K562 (cell line): Measurements from ENCODE around the gene VPS26A. TPM values are rescaled to one million over a fixed set of nuclear protein-coding genes. Genes with fewer than 3 reads are reported as not detected.

ENCODE experiments used
- COPS2 ChIP-seq: fragments of 450-650 bp; conservative IDR thresholded peaks from 2 replicates; pipeline ENCODE4 v1.6.1; 2016; ENCODE audit warnings: mild to moderate bottlenecking, moderate library complexity
- CREM ChIP-seq: IDR thresholded peaks from 2 replicates; pipeline ENCODE4 v1.6.1; 2014; ENCODE audit warnings: antibody characterized with exemption, low read depth
- DPF2 ChIP-seq: fragments of 450-650 bp; IDR thresholded peaks from 2 replicates; pipeline ENCODE4 v1.6.1; 2016
- FOXJ3 ChIP-seq: sonication (generic); formaldehyde crosslinking; IDR thresholded peaks from 2 replicates; pipeline ENCODE4 v1.4.0; 2020; ENCODE audit warnings: mild to moderate bottlenecking, missing genetic modification reagents
- GTF2E2 ChIP-seq: fragments of 200-800 bp; sonication (Bioruptor generic); IDR thresholded peaks from 2 replicates; pipeline ENCODE4 v1.6.1; 2016; ENCODE audit warnings: missing genetic modification characterization, missing compliant biosample characterization
- HCFC1 ChIP-seq: IDR thresholded peaks from 2 replicates; pipeline ENCODE4 v1.6.1; 2012; ENCODE audit warnings: low read depth, low read length, improper control_type of control experiment
- HDAC8 ChIP-seq: fragments of 450-650 bp; IDR thresholded peaks from 2 replicates; pipeline ENCODE4 v1.6.1; 2016; ENCODE audit warnings: mild to moderate bottlenecking, missing genetic modification characterization, moderate library complexity, missing compliant biosample characterization
- ILK ChIP-seq: fragments of 450-650 bp; IDR thresholded peaks from 2 replicates; pipeline ENCODE4 v1.6.1; 2016; ENCODE audit warnings: missing genetic modification characterization, low read depth, mild to moderate bottlenecking, missing compliant biosample characterization, moderate library complexity, borderline replicate concordance
- MCM7 ChIP-seq, 2 experiments: fragments of 450-650 bp; IDR thresholded peaks; 2 replicates each; pipeline ENCODE4 v1.6.1; 2016 to 2018
- MECOM ChIP-seq: fragments of 250-450 bp; sonication (Bioruptor Pico); IDR thresholded peaks from 2 replicates; pipeline ENCODE4 v1.8.0; 2022; ENCODE audit warnings: inconsistent platforms
- NFYB ChIP-seq: IDR thresholded peaks from 2 replicates; pipeline ENCODE4 v1.6.1; 2011; ENCODE audit warnings: mild to moderate bottlenecking, moderate library complexity; ENCODE audit not compliant: insufficient read length; ENCODE audit errors: extremely low read depth
- PHF21A ChIP-seq: fragments of 450-650 bp; IDR thresholded peaks from 2 replicates; pipeline ENCODE4 v1.6.1; 2017; ENCODE audit warnings: low read depth, borderline replicate concordance
- RBM15 ChIP-seq: fragments of 200-400 bp; formaldehyde crosslinking; IDR thresholded peaks from 2 replicates; pipeline ENCODE4 v1.6.1; 2018; ENCODE audit warnings: mild to moderate bottlenecking, low read length, moderate library complexity; ENCODE audit not compliant: insufficient read depth
- RBM22 ChIP-seq: fragments of 200-400 bp; formaldehyde crosslinking; IDR thresholded peaks from 2 replicates; pipeline ENCODE4 v1.6.1; 2018; ENCODE audit warnings: low read length, low read depth; ENCODE audit not compliant: poor library complexity, severe bottlenecking
- TBL1XR1 ChIP-seq, 2 experiments: IDR thresholded peaks; 2 replicates each; pipeline ENCODE4 v1.6.1; 2012; ENCODE audit warnings: improper control_type of control experiment in 2 of 2, low read length in 2 of 2, mild to moderate bottlenecking in 1 of 2
- THAP7 ChIP-seq: fragments of 250-450 bp; sonication (Bioruptor Pico); IDR thresholded peaks from 2 replicates; pipeline ENCODE4 v1.5.0; 2021
- ZBTB1 ChIP-seq: sonication (generic); formaldehyde crosslinking; IDR thresholded peaks from 2 replicates; pipeline ENCODE4 v1.8.1; 2023; ENCODE audit warnings: missing genetic modification reagents, low read depth, mild to moderate bottlenecking, borderline replicate concordance
- ZNF57 ChIP-seq: fragments of 450-650 bp; formaldehyde crosslinking; IDR thresholded peaks from 2 replicates; pipeline ENCODE4 v1.4.0; 2020; ENCODE audit warnings: mild to moderate bottlenecking, moderate library complexity
- ZZZ3 ChIP-seq: fragments of 450-650 bp; IDR thresholded peaks from 2 replicates; pipeline ENCODE4 v1.6.1; 2016; ENCODE audit warnings: antibody characterized with exemption, mild to moderate bottlenecking, moderate library complexity
- polyA plus RNA-seq, 8 experiments: library from polyadenylated mRNA; depleted of rRNA in 4 of 8; stranded (reverse) in 5 of 8; unstranded in 3 of 8; fragments of >200 nt; fragmentation: Nextera tagmentation in 2 of 8; fragmentation: Illumina TruSeq in 1 of 8; extraction: Ambion mirVana in 2 of 8; extraction: Trizol in 1 of 8; gene quantifications; 2 replicates each; pipeline versions ENCODE4 v1.2.1 to v1.2.3, GENCODE V29; 2011 to 2014; ENCODE audit warnings: inconsistent platforms in 1 of 8, missing spikeins in 1 of 8
- total RNA-seq, 7 experiments: library from RNA; depleted of rRNA in 6 of 7; stranded (reverse); fragments of >200 nt in 6 of 7; fragmentation: Illumina TruSeq in 2 of 7; extraction: Trizol in 2 of 7; gene quantifications; 2 replicates each; pipeline versions ENCODE4 v1.2.1 to v1.2.3, GENCODE V29; 2011 to 2021; ENCODE audit warnings: low replicate concordance in 1 of 7
- TF ChIP-seq, protein P1 (sequence below), 3 experiments: fragments of 200-800 bp in 1 of 3; fragments of 250-450 bp in 1 of 3; fragments of 450-650 bp in 1 of 3; sonication (Bioruptor Pico) in 1 of 3; sonication (Bioruptor generic) in 1 of 3; formaldehyde crosslinking in 1 of 3; IDR thresholded peaks; 2 replicates each; pipeline versions ENCODE4 v1.6.1 to v1.8.0; 2016 to 2022; ENCODE audit warnings: mild to moderate bottlenecking in 2 of 3, missing genetic modification characterization in 2 of 3, missing compliant biosample characterization in 1 of 3, moderate library complexity in 1 of 3
- TF ChIP-seq, protein P2 (sequence below): fragments of 250-450 bp; sonication (Bioruptor Pico); IDR thresholded peaks from 2 replicates; pipeline ENCODE4 v1.8.0; 2021; ENCODE audit warnings: moderate library complexity, mild to moderate bottlenecking, inconsistent platforms
- TF ChIP-seq, protein P3 (sequence below): sonication (generic); formaldehyde crosslinking; IDR thresholded peaks from 2 replicates; pipeline ENCODE4 v1.8.1; 2022; ENCODE audit warnings: missing genetic modification reagents
- TF ChIP-seq, protein P4 (sequence below): fragments of 250-450 bp; sonication (Bioruptor Pico); IDR thresholded peaks from 2 replicates; pipeline ENCODE4 v1.4.0; 2020; ENCODE audit warnings: borderline replicate concordance

Gene VPS26A
- total and polyA plus RNA-seq, 9 of the 15 experiments (the other 6 are each of a cell fraction or from before 2014, with no cell fraction given), result 47.1 to 137 (median 69.3) TPM

GRCh38 chr10:69180525-69181204, 56.7 kb downstream of the VPS26A start (continued):
- TF ChIP-seq, protein P1, sequence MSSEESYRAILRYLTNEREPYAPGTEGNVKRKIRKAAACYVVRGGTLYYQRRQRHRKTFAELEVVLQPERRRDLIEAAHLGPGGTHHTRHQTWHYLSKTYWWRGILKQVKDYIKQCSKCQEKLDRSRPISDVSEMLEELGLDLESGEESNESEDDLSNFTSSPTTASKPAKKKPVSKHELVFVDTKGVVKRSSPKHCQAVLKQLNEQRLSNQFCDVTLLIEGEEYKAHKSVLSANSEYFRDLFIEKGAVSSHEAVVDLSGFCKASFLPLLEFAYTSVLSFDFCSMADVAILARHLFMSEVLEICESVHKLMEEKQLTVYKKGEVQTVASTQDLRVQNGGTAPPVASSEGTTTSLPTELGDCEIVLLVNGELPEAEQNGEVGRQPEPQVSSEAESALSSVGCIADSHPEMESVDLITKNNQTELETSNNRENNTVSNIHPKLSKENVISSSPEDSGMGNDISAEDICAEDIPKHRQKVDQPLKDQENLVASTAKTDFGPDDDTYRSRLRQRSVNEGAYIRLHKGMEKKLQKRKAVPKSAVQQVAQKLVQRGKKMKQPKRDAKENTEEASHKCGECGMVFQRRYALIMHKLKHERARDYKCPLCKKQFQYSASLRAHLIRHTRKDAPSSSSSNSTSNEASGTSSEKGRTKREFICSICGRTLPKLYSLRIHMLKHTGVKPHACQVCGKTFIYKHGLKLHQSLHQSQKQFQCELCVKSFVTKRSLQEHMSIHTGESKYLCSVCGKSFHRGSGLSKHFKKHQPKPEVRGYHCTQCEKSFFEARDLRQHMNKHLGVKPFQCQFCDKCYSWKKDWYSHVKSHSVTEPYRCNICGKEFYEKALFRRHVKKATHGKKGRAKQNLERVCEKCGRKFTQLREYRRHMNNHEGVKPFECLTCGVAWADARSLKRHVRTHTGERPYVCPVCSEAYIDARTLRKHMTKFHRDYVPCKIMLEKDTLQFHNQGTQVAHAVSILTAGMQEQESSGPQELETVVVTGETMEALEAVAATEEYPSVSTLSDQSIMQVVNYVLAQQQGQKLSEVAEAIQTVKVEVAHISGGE (CRISPR knock-in tag; IDR thresholded peaks at IDR 0.05), result no peak
- no peak for TF ChIP-seq CREM
- no peak for TF ChIP-seq MCM7 (IDR thresholded peaks at IDR 0.05)
- TF ChIP-seq FOXJ3 (CRISPR knock-in tag), result no peak
- TF ChIP-seq ZNF57, result no peak
- no peak for TF ChIP-seq RBM22
- TF ChIP-seq HCFC1, result no peak
- TF ChIP-seq, protein P2, sequence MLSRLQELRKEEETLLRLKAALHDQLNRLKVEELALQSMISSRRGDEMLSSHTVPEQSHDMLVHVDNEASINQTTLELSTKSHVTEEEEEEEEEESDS (CRISPR knock-in tag), result no peak
- TF ChIP-seq MECOM (CRISPR knock-in tag), result no peak
- no peak for TF ChIP-seq HDAC8
- TF ChIP-seq, protein P3, sequence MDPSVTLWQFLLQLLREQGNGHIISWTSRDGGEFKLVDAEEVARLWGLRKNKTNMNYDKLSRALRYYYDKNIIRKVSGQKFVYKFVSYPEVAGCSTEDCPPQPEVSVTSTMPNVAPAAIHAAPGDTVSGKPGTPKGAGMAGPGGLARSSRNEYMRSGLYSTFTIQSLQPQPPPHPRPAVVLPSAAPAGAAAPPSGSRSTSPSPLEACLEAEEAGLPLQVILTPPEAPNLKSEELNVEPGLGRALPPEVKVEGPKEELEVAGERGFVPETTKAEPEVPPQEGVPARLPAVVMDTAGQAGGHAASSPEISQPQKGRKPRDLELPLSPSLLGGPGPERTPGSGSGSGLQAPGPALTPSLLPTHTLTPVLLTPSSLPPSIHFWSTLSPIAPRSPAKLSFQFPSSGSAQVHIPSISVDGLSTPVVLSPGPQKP, result no peak
- TF ChIP-seq ILK (tag), result no peak
- no peak for TF ChIP-seq COPS2
- TF ChIP-seq, protein P4, sequence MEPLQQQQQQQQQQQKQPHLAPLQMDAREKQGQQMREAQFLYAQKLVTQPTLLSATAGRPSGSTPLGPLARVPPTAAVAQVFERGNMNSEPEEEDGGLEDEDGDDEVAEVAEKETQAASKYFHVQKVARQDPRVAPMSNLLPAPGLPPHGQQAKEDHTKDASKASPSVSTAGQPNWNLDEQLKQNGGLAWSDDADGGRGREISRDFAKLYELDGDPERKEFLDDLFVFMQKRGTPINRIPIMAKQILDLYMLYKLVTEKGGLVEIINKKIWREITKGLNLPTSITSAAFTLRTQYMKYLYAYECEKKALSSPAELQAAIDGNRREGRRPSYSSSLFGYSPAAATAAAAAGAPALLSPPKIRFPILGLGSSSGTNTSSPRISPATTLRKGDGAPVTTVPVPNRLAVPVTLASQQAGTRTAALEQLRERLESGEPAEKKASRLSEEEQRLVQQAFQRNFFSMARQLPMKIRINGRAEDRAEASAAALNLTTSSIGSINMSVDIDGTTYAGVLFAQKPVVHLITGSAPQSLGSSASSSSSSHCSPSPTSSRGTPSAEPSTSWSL (CRISPR knock-in tag), result no peak
- TF ChIP-seq RBM15, result no peak
- no peak for TF ChIP-seq NFYB
- TF ChIP-seq PHF21A, result no peak
- TF ChIP-seq ZZZ3, result no peak
- TF ChIP-seq GTF2E2 (tag), result no peak
- no peak for TF ChIP-seq TBL1XR1 (IDR thresholded peaks at IDR 0.05; ENCODE audit: low read length in 2 of 2)
- TF ChIP-seq THAP7 (CRISPR knock-in tag), result no peak
- 0 out of 2 replicates have a peak, but pooled peaks have one; percentile 35 for TF ChIP-seq ZBTB1 (CRISPR knock-in tag)
- TF ChIP-seq DPF2, result no peak
